Liver (tissue), 9 donors: Measurements from ENCODE around the gene MYLIP. TPM values are rescaled to one million over a fixed set of nuclear protein-coding genes. Genes with fewer than 3 reads are reported as not detected.

Experiments
- DNase-seq: peaks from one replicate; pipeline ENCODE4 v3.0.0-alpha.2; 2017; ENCODE audit warnings: low spot score
- H3K27ac ChIP-seq, 2 donors: one replicate each; pipeline ENCODE4 v1.7.0; 2013; ENCODE audit warnings: inconsistent platforms in 2 of 2, low read length in 2 of 2, control low read depth in 1 of 2, low read depth in 1 of 2, mild to moderate bottlenecking in 1 of 2
- H3K27me3 ChIP-seq, 4 donors: one replicate each; pipeline versions ENCODE4 v1.6.1 to v1.7.0; 2013; ENCODE audit warnings: low read length in 3 of 4, inconsistent platforms in 1 of 4, mild to moderate bottlenecking in 1 of 4, moderate library complexity in 1 of 4; ENCODE audit not compliant: control insufficient read depth in 4 of 4, insufficient read depth in 4 of 4
- H3K36me3 ChIP-seq, 4 donors: one replicate each; pipeline versions ENCODE4 v1.6.1 to v1.7.0; 2013; ENCODE audit warnings: low read length in 3 of 4, mild to moderate bottlenecking in 3 of 4, low read depth in 1 of 4, moderate library complexity in 1 of 4; ENCODE audit not compliant: control insufficient read depth in 4 of 4, insufficient read depth in 3 of 4
- H3K4me1 ChIP-seq, 4 donors: one replicate each; pipeline versions ENCODE4 v1.6.1 to v1.7.0; 2013; ENCODE audit warnings: low read length in 3 of 4, mild to moderate bottlenecking in 3 of 4, moderate library complexity in 1 of 4; ENCODE audit not compliant: control insufficient read depth in 4 of 4, insufficient read depth in 4 of 4
- H3K4me3 ChIP-seq, 3 donors: one replicate each; pipeline versions ENCODE4 v1.6.1 to v1.7.0; 2013; ENCODE audit warnings: low read length in 3 of 3, control low read depth in 1 of 3, low read depth in 1 of 3, mild to moderate bottlenecking in 1 of 3
- H3K9ac ChIP-seq, 2 donors: one replicate each; pipeline ENCODE4 v1.7.0; 2013; ENCODE audit warnings: low read length in 2 of 2, mild to moderate bottlenecking in 2 of 2, moderate library complexity in 2 of 2, control low read depth in 1 of 2, low read depth in 1 of 2
- H3K9me3 ChIP-seq, 4 donors: one replicate each; pipeline versions ENCODE4 v1.6.1 to v1.7.0; 2013; ENCODE audit warnings: low read length in 3 of 4; ENCODE audit not compliant: control insufficient read depth in 4 of 4
- CTCF ChIP-seq: fragments of 150-350 bp; IDR thresholded peaks from 2 replicates; pipeline ENCODE4 v1.5.1; 2017; ENCODE audit warnings: improper control_type of control experiment, low read depth, low read length; ENCODE audit not compliant: missing input control
- EGR1 ChIP-seq, 2 donors: IDR thresholded peaks; 2 replicates each; pipeline ENCODE4 v1.6.1; 2016 to 2018; ENCODE audit warnings: antibody characterized with exemption in 2 of 2, low read depth in 2 of 2
- FOXA1 ChIP-seq: IDR thresholded peaks from 2 replicates; pipeline ENCODE4 v1.6.1; 2016; ENCODE audit warnings: antibody characterized with exemption
- FOXA2 ChIP-seq: IDR thresholded peaks from 2 replicates; pipeline ENCODE4 v1.6.1; 2016; ENCODE audit warnings: antibody characterized with exemption
- GABPA ChIP-seq, 2 donors: IDR thresholded peaks in 1 of 2; conservative IDR thresholded peaks in 1 of 2; 2 replicates each; pipeline ENCODE4 v1.6.1; 2016; ENCODE audit warnings: antibody characterized with exemption in 2 of 2, mild to moderate bottlenecking in 1 of 2, moderate library complexity in 1 of 2
- HNF4A ChIP-seq, 2 donors: conservative IDR thresholded peaks; 2 replicates each; pipeline ENCODE4 v1.6.1; 2016; ENCODE audit warnings: antibody characterized with exemption in 2 of 2, mild to moderate bottlenecking in 2 of 2
- HNF4G ChIP-seq: IDR thresholded peaks from 2 replicates; pipeline ENCODE4 v1.6.1; 2016; ENCODE audit warnings: antibody characterized with exemption
- NR2F2 ChIP-seq: IDR thresholded peaks from 2 replicates; pipeline ENCODE4 v1.6.1; 2016; ENCODE audit warnings: antibody characterized with exemption
- RAD21 ChIP-seq, 2 donors: IDR thresholded peaks; 2 replicates each; pipeline ENCODE4 v1.6.1; 2016; ENCODE audit warnings: antibody characterized with exemption in 2 of 2, mild to moderate bottlenecking in 2 of 2
- RXRA ChIP-seq, 2 donors: IDR thresholded peaks; 2 replicates each; pipeline ENCODE4 v1.6.1; 2017 to 2018; ENCODE audit warnings: antibody characterized with exemption in 2 of 2, mild to moderate bottlenecking in 1 of 2
- SP1 ChIP-seq: IDR thresholded peaks from 2 replicates; pipeline ENCODE4 v1.6.1; 2018; ENCODE audit warnings: antibody characterized with exemption, mild to moderate bottlenecking
- TAF1 ChIP-seq: conservative IDR thresholded peaks from 2 replicates; pipeline ENCODE4 v1.6.1; 2016; ENCODE audit warnings: antibody characterized with exemption, mild to moderate bottlenecking
- YY1 ChIP-seq: IDR thresholded peaks from 2 replicates; pipeline ENCODE4 v1.6.1; 2016; ENCODE audit warnings: antibody characterized with exemption, mild to moderate bottlenecking
- ZBTB33 ChIP-seq: IDR thresholded peaks from 2 replicates; pipeline ENCODE4 v1.6.1; 2016; ENCODE audit warnings: antibody characterized with exemption
- WGBS: extraction: QIAGEN DNeasy Blood & Tissue Kit; methylation state at CpG from one replicate; pipeline ENCODE4 v1.1.7; 2013; 5-methylcytosine and 5-hydroxymethylcytosine counted together
- polyA plus RNA-seq, 2 donors: library from polyadenylated mRNA; stranded (reverse) in 1 of 2; unstranded in 1 of 2; fragments of 200-250 nt in 1 of 2; fragments of >200 nt in 1 of 2; fragmentation: Nextera tagmentation in 1 of 2; extraction: Ambion mirVana in 1 of 2; gene quantifications; one replicate each; pipeline versions ENCODE4 v1.2.1 to v1.2.3, GENCODE V29; 2013 to 2015
- total RNA-seq, 2 donors: library from RNA; depleted of rRNA; stranded (reverse); fragments of >200 nt; gene quantifications; one replicate each; pipeline ENCODE4 v1.2.3, GENCODE V29; 2014
- TF ChIP-seq, protein P1 (sequence below): IDR thresholded peaks from 2 replicates; pipeline ENCODE4 v1.6.1; 2016; ENCODE audit warnings: antibody characterized with exemption, mild to moderate bottlenecking
- TF ChIP-seq, protein P2 (sequence below): IDR thresholded peaks from 2 replicates; pipeline ENCODE4 v1.6.1; 2016; ENCODE audit warnings: antibody characterized with exemption
- donor health status: healthy.
- donor health status: healthy.
- donor health status: healthy.
- donor health status: healthy.
- donor health status: healthy.

MYLIP gene
- total and polyA plus RNA-seq, 4 donors: 2.7 to 29.4 (median 4.4) TPM

GRCh38 chr6:16177881-16178280 lies 49.0 kb downstream of the MYLIP start:
- H3K27me3 ChIP-seq: no peaks in the 10 kb centered on the region
- H3K4me3 ChIP-seq: no peak overlapping the region
- no peak for DNase-seq
- 93% methylated on average over 5 of the region's 5 CpGs for WGBS
- H3K9me3 ChIP-seq: no peaks in the 10 kb centered on the region
- H3K4me1 ChIP-seq: peaks cover 0 to under 1% (median 0%) of the 10 kb centered on the region in 4 donors
- H3K27ac ChIP-seq: no peak overlapping the region
- H3K36me3 ChIP-seq: no peaks in the 10 kb centered on the region
- no peak for TF ChIP-seq YY1
- H3K9ac ChIP-seq: no peak overlapping the region

- peaks cover 0 to 3% (median 0%) of the 10 kb centered on the region in 4 donors for H3K4me1 ChIP-seq
- H3K9me3 ChIP-seq: no peaks in the 10 kb centered on the region
- H3K36me3 ChIP-seq: no peaks in the 10 kb centered on the region
- TF ChIP-seq RXRA (IDR thresholded peaks at IDR 0.05) (no peak), TAF1 (no peak), ZBTB33 (no peak), NR2F2 (no peak), SP1 (no peak), HNF4G (no peak), RAD21 (IDR thresholded peaks at IDR 0.05) (no peak), CTCF (no peak), GABPA (IDR thresholded peaks at IDR 0.05 in 1 of 2, conservative IDR thresholded peaks at IDR 0.05 in 1 of 2) (no peak), FOXA2 (no peak), HNF4A (conservative IDR thresholded peaks at IDR 0.05) (no peak), EGR1 (IDR thresholded peaks at IDR 0.05; ENCODE audit: low read depth in 2 of 2) (no peak), FOXA1 (no peak)
- TF ChIP-seq, protein P1, sequence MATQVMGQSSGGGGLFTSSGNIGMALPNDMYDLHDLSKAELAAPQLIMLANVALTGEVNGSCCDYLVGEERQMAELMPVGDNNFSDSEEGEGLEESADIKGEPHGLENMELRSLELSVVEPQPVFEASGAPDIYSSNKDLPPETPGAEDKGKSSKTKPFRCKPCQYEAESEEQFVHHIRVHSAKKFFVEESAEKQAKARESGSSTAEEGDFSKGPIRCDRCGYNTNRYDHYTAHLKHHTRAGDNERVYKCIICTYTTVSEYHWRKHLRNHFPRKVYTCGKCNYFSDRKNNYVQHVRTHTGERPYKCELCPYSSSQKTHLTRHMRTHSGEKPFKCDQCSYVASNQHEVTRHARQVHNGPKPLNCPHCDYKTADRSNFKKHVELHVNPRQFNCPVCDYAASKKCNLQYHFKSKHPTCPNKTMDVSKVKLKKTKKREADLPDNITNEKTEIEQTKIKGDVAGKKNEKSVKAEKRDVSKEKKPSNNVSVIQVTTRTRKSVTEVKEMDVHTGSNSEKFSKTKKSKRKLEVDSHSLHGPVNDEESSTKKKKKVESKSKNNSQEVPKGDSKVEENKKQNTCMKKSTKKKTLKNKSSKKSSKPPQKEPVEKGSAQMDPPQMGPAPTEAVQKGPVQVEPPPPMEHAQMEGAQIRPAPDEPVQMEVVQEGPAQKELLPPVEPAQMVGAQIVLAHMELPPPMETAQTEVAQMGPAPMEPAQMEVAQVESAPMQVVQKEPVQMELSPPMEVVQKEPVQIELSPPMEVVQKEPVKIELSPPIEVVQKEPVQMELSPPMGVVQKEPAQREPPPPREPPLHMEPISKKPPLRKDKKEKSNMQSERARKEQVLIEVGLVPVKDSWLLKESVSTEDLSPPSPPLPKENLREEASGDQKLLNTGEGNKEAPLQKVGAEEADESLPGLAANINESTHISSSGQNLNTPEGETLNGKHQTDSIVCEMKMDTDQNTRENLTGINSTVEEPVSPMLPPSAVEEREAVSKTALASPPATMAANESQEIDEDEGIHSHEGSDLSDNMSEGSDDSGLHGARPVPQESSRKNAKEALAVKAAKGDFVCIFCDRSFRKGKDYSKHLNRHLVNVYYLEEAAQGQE: no peak
- TF ChIP-seq, protein P2, sequence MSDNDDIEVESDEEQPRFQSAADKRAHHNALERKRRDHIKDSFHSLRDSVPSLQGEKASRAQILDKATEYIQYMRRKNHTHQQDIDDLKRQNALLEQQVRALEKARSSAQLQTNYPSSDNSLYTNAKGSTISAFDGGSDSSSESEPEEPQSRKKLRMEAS: no peak
- DNase-seq: no peak
- H3K27ac ChIP-seq: no peak overlapping the region
- H3K27me3 ChIP-seq: no peaks in the 10 kb centered on the region
- 84% methylated on average over 7 of the region's 7 CpGs for WGBS
- no peak overlapping the region for H3K9ac ChIP-seq
- no peak overlapping the region for H3K4me3 ChIP-seq
Observed at GRCh38 chr6:16178351-16178750, 49.5 kb downstream of the MYLIP start.
